Measurements from ENCODE around the gene QSER1.
"Not testable (repeated sequence)": the region's sequence is repeated elsewhere in the genome, so short reads cannot be mapped to it uniquely, and the experiment has no call there.

QSER1 gene

GRCh38 chr11:32937283-32937682 lies 44.7 kb downstream of the QSER1 start:
- DNase-seq = not testable (repeated sequence)

GRCh38 chr11:32939046-32939445 lies 46.4 kb downstream of the QSER1 start:
- DNase-seq = no peak

GRCh38 chr11:32939866-32940265 lies 47.3 kb downstream of the QSER1 start:
- no peak for DNase-seq

DNA sequence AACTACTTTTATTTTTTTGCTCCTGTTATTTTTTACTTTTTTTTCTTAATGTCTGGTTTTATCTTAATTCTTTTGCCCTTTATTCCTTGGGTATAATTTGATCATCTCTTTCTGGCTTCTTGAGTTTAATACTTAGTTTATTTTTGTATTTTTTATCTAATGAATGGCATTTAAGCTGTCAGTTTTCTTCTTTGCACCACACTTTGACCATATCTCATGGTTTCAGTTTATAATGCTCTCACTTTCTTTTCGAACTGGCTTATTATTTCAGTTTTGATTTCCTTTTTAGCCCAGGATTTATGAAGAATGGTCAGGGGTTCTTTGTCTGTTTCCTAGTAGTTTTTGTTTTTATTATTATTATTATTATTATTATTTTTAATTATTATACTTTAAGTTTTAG lies 48.3 kb downstream of the QSER1 start:
- no peak for DNase-seq

DNA sequence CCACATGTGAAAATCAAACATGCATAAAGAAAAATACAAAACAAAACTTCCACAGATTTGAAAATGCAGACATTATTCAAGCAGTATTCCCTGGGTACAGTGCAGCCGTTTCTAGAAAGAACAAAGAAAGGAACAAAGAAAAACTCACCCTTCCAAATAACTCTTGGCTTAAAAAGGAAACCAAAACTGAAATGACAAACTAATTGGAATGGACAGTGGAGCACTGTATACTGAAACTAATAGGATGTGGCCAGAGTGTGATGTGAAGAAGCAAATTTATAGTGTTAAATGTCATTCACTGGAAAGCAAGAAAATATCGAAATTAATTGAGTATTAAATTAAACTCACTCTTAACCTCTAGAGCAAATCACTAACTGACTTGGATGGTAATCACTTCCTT lies 55.4 kb downstream of the QSER1 start:
- no peak for DNase-seq

GRCh38 chr11:32949739-32950138 lies 57.1 kb downstream of the QSER1 start:
- no peak for DNase-seq

DNA sequence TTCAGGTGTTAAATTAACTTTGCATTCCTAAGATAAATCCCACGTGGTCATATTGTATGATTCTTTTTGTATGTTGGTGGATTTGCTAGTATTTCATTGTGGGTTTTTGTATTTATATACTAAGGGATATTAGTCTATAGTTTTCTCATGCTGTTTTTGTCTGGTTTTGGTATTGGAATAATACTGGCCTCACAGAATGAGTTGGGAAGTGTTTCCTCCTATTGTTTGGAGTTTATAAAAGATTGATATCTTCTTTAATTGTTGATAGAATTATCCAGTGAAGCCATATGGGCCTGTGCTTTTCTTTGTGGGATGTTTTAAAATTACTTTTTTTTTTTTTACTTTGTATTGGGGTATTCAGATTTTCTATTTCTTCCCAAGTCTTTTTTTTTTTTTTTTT lies 59.8 kb downstream of the QSER1 start:
- no peak for DNase-seq

DNA sequence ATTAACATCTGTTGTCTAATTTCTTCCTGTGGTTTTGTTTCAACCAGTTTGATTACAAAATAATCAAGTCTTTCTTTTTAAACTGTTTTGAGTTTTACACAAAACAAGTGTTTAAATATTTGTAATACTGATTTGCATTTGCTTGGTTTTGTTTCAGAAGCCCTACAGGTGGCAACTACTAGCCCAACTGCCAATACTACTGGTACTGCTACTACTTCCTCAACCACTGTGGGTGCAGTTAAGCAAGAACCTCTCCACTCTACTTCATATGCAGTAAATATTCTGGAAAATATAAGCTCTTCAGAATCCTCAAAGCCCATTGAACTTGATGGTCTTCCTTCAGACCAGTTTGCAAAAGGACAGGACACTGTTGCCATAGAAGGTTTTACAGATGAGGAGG lies 61.1 kb downstream of the QSER1 start:
- no peak for DNase-seq

DNA sequence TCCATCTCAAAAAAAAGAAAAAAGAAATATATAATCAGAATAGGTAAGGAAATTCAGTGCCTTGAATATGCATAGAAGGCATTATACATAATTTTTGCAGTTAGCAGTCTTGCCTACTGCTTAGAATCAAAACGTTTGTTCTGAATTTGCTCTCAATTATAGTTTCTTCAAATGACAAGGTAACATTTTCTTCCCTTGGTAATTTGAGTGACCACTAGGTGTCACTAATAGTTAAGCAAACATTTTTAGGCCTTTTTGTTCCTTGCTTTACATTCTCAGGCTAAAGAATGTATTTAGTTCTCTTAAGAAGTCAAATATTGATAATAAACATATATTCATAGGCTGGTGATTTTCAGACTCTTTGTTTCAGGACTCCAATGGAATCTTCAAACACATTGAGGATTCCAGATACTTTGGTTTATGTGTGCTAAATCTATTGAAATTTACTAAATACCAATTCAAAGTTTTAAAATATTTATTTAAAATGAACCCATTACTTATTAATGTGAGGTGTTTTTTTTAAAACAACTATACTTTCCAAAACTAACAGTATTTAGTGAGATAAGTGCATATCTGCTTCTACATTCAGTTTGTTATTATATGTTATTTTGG lies 68.0 kb downstream of the QSER1 start:
- peak; percentile 70 for DNase-seq

DNA sequence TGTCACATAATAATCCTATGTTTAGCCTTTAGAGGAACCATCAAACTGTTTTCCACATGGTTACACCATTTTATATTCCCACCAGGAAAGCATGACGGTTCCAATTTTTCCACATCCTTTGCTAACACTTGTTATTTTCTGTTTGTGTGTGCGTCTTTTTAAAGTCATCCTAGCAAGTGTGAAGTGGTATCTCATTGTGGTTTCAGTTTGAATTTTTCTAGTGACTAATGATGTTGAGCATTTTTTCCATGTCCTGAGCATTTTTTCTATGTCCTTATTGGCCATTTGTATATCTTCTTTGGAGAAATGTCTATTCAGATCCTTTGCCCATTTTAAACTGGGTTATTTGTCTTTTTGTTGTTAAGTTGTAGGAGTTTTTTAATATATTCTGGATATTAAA lies 69.4 kb downstream of the QSER1 start:
- DNase-seq = no peak

DNA sequence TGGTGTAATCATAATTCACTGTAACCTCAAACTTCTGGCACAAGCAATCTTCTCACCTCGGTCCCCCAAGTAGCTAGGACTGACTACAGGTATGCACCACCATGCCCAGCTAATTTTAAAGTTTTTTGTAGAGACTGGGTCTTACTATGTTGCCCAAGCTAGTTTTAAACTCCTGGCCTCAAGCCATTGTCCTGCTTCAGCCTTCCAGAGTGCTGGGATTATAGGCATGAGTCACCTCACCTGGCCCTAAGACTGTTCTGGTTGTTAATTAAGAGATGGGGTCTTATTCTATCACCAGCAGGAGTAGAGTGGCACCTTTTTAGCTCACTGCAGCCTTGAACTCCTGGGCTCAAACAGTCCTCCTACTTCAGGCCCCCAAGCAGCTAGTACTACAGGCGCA lies 71.1 kb downstream of the QSER1 start:
- no peak for DNase-seq

- no peak for DNase-seq
Observed at GRCh38 chr11:32968541-32968940, 75.9 kb downstream of the QSER1 start.

- DNase-seq = not testable (repeated sequence)
Observed at GRCh38 chr11:32972233-32972632, 79.6 kb downstream of the QSER1 start.

DNA sequence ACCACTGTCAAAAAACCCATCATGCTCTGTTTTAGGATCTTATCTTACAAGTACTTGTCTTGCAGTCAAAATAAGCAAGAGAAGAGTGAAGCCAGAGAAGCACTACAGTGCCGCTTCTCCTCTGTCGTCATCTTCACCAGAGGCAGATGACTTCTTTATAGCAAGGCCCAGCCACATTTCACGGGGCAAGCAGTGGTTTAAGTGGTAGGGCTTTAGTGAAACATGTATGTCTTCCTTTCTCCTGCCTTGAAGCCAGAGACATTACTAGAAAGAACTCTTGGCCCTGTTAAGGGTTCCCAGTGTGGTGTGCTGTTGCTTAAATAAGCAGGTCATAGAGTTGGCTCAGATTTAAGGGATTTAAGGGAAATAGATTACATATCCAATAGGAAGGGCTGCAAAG lies 80.2 kb downstream of the QSER1 start:
- no peak for DNase-seq

GRCh38 chr11:32982626-32983025 lies 90.0 kb downstream of the QSER1 start:
- no peak for DNase-seq

- no peak for DNase-seq
Observed at GRCh38 chr11:32983506-32983905, 90.9 kb downstream of the QSER1 start.

DNA sequence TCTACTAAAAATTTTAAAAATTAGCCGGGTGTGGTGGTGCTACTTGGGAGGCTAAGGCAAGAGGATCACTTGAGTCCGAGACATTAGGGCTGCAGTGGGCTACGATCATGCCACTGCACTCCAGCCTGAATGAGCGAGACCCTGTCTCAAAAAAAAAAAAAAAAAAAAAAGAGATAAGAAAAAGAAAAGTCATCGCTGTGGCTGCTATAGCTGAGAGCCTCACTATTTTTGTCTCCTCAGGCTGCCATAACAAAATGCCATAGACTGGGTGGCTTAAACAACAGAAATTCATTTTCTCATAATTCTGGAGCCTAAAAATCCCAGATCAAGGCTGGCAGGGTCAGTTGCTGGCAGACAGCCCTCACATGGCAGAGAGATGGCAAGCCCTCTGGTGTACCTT lies 93.0 kb downstream of the QSER1 start:
- no peak for DNase-seq

DNA sequence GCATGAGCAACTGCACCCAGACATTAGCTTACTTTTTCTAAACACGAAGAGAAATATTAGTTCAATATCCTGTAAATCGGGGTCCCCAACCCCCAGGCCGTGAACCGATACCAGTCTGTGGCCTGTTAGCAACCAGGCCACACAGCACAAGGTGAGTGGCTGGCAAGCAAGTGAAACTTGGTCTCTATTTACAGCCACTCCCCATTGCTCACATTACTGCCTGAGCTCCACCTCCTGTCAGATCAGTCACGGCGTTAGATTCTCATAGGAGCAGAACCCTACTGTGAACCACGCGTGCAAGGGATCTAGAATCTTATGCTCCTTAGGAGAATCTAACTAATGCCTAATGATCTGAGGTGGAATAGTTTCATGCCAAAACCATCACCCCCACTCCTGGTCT lies 95.2 kb downstream of the QSER1 start:
- DNase-seq = no peak

GRCh38 chr11:32990481-32990880 lies 97.9 kb downstream of the QSER1 start:
- DNase-seq = no peak

DNA sequence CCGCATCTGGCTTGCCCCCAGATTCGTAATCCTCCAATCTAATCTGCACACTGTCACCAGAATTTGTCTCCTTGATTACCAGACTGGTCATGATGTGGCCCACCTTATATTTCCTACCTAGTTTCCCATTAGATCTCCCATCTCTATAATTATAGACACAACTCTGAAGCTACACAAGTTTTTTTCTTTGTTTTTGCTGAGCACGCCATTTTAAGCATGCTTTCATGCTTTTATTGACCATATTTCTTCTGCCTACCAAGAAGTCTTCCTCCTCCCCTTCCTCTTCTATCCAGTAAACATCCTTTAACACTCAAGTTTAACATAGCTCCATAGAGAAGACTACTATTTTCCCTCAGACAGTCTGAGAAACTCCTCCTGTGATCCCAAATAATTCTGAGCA lies 98.8 kb downstream of the QSER1 start:
- DNase-seq = no peak

- no peak for DNase-seq
Observed at GRCh38 chr11:32991898-32992297, 99.3 kb downstream of the QSER1 start.

- no peak for DNase-seq
Observed at GRCh38 chr11:33000181-33000580, 107.6 kb downstream of the QSER1 start.

GRCh38 chr11:33001281-33001680 lies 108.7 kb downstream of the QSER1 start:
- no peak for DNase-seq

GRCh38 chr11:33001751-33002542 lies 109.3 kb downstream of the QSER1 start:
- no peak for DNase-seq

DNA sequence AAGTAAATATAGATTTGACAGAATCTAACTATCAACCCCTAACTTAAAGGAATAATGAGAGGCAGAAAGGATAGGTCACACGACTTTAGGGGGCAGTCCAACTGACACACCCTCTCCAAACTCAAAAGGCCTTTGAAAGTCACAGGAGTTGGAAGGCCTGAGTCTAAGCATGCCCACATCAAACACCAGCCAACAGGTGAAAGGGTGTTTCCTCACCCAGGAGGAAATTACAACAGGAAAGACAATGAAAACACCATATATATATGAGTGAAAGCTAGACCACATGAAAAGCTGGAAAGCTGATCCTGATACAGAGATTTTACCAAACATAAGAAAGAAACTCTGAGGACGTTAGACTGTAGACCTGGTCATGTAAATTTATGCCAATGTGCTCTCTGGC lies 112.6 kb downstream of the QSER1 start:
- peak; percentile 55 for DNase-seq
